NCI-H2227 treated with DMSO at 0.1 percent for 48 hours (cell line): ENCODE data around the gene USP20.
"Not testable (repeated sequence)": the region's sequence is repeated elsewhere in the genome, so short reads cannot be mapped to it uniquely, and the experiment has no call there.

Source experiments
- DNase-seq: peaks from one replicate; lab custom pipeline; 2025; lab: John Stamatoyannopoulos, UW

USP20 gene

DNA sequence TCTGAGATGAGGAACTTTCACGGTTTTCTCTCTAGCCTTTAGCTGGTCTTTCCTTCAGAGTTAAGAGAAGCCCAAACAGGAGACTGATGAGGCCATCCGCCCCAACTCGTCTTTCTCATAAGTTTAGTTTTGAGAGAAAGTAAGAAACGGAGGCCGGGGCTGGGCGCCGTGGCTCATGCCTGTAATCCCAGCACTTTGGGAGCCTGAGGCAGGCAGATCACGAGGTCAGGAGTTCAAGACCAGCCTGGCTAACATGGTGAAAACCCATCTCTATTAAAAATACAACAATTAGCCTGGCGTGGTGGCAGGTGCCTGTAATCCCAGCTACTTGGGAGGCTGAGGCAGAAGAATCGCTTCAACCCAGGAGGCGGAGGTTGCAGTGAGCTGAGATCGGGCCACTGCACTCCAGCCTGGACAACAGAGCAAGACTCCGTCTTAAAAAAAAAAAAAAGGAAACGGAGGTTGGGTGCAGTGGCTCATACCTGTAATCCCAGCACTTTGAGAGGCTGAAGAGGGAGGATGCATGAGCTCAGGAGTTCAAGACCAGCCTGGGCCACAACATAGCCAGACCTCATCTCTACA lies 55.6 kb downstream of the USP20 start:
- DNase-seq: not testable (repeated sequence)

DNA sequence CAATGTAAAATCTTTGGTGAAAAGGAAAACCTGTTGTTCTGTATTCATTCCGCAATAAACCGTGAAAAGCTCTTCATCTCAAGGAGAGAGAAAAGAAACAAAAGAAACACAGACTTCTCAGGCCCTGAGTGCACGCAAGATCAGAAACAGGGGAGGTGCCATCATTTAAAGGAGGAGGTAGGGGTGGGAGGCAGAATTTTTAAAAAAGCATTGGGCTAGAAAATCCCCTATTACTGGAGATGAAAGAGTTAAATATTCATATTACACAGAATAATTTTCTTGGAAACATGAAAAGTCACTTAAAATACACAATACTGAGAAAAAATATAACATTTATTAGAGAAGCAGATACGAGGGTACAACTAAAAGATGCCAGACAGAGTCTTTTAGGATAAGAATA lies 56.3 kb downstream of the USP20 start:
- no peak for DNase-seq

DNA sequence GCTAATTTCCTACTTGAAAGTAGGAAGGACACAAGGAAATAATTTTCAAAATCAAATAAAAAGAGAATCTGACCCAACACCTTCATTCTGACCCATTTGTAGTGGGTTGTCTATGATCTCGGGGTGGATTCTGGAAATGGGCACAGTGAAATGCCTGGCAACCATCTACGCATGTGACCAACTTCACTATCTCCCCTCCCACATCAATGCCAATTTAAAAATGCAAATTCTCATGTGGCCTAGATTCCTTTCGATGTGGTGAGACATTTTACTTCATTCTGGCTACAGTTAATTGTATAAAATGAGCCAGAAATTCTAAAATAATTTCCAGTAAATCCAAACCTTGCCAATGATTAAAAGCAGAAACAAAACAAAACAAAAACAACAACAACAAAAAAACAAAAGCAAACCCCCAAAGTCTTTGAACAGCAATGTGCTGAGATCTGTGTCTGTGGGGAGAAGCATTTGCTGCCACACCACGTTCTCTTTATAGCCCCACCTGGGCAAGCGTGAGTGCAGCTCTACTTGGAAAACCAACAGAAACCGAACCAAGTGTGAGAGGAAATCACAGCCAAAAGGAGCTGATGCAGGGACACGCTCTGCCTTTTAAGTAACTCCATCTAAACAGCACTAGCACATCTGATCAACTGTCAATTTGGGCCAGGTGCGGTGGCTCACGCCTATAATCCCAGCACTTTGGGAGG lies 59.0 kb downstream of the USP20 start:
- DNase-seq: no peak

DNA sequence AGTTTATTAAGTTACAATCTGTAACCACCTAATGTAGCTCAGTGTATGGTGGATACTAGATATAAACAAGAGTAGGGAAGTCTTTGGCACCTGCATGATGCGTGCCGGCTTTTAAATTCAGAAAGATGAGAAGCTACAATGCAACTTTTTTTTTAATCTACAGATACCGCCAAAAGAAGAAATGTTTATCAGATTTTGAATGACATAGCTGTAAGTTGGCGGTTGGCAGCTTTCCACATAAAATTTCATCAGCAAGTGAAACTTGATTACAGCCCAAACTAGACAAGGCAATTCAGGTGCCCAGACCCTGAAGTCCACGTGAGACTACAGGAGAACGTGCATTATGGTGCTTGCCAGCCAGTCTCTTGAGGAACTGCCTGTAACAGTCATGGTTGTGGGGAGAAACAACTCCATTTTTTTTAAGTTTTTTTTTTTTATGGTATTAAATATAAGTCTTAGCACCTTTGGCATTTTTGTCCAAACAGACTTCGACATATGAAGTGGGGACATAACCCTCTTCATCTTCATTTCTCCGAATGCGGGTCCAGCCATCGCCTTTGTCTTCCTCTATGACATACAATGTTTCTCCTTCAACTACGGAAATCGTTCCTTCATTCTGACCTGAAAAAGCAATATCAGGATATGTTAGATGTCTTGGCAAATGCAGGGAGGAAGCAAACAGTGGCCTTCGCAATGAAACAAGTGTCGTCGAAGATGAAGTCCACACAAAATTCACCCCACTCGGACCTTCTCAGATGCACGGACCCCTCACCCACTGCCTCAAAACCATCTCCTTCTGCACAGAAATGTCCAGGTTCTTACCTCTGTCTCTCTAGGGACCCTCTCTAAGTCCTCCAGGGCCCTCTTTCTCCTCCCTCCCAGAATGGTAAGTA lies 60.4 kb downstream of the USP20 start:
- no peak for DNase-seq

DNA sequence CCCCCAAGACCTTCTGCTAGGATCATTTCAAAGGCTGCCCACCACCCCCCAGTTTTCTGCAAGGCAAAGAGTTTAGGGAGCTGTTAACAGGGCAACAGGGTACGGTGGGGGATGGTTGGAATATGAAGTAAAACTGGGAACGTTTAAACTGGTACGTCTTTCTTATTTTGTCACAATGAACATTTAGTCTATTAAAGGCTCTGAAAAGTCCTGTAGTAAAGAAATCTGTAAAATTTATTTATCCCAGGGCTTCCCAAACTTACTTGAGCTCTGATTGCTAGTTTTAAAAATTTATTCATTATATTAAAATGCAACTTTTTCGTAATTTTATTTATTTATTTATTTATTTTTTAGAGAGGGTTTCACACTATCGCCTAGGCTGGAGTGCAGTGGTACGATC lies 62.0 kb downstream of the USP20 start:
- DNase-seq: no peak

DNA sequence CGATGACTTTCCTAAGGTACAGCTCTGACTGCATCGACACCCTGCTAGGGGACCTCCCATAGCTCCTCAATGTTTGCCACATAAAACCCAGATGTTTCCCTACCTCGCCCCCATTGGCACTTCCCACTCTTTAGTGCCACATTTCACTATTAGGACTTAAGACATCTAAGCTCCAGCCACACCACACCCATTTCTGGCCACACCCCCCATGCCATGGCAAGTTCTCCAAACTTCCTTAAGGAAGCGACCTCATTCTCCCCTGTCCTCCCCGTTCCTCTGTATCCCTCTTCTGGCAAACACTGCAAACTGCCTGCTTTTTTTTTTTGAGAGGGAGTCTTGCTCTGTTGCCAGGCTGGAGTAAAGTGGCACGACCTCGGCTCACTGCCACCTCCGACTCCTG lies 62.9 kb downstream of the USP20 start:
- no peak for DNase-seq

DNA sequence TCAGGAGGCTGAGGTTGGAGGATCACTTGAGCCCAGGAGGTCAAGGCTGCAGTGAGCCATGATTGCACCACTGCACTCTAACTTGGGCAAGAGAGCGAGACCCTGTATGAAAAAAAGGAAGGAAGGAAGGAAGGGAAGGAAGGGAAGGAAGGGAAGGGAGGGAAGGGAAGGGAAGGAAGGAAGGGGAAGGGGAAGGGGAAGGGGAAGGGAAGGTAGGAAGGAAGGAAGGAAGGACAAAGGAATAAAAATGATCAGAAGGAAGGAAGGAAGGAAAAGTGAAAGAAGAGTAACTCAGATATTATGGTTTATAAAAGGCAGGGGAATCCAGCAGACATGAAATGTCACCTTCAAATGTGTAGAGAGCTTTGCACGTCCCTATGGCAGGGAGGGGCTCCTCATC lies 64.4 kb downstream of the USP20 start:
- no peak for DNase-seq

DNA sequence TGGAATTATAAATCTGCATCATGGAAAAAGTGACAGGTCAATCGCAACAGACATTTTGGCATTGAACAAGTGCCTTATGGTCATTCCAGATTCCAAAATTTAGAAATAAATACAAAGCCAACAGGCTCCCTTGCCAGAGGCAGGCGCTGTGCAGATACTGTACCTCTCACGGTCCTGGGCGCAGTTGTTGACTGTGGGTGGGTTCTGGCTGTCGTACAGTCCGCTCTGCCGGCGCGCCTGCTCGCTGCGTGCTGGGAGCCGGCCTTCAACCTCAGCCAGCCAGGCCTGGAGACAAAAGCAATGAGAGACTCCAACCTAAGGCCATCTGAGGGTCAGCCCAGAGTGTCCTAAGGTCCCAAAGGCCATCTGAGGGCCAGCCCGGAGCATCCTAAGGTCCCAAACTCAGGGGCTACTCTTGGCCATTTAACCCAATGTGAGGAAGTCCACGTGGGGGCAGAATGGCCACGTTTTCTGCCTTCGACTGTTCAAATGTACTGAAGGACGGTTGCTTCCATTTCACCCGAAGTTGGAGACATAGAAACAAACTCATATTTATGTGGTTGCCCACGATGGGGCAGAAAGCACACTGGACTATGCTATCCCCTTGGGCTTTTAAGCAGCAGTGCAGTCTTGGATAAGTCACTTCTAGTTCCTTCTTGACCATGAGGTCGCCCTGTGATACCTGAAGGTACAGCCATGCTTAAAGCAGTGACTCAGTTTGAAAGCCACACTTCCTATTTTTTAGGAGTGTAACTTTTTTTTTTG lies 65.2 kb downstream of the USP20 start:
- DNase-seq: no peak

DNA sequence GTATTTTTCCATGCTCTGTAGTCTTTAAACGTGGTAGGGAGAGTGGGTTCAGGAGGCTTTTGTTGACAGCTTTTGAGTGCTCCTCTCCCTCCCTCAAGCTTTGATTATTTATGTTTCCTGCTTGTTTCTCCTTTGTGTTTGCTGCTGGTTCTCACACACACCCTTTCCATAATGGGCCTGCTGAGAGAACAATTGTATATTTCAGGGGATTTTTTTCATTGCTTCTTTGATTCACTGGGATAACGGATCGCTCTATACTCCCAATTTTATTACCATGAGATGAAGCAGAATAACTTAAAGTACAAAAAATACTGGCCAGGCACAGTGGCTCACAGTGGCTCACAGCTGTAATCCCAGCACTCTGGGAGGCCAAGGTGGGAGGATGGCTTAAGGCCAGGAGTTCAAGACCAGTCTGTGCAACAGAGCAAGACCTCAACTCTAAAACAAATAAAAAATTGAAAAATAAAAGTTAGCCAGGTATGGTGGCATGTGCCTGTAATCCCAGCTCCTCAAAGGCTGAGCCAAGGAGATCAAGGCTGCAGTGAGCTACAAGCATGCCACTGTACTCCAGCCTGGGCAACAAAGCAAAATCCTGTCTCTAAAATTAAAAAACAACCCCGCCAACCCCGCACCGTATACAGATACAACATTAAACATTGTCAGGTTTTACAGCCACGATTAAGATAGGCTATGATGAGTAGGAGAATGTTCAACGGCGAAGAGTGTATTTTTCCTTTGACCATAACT lies 66.9 kb downstream of the USP20 start:
- peak; percentile 16 for DNase-seq

DNA sequence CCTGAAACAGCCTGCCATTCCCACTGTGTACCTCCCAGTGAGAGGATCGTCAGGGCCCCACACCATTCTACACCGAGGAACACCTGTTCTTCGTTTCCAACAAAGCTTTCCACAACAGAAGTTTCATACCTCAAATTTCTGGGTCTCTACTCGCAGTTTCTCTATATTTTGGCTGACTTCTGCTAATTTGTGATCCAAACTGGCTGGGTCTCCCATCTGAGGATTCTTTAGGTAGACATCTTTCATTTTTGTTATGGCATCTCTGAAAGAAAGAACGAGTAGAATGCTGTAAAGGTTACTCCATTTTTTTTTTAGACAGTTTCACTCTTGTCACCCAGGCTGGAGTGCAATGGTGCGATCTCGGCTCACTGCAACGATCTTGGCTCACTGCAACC lies 67.5 kb downstream of the USP20 start:
- no peak for DNase-seq

DNA sequence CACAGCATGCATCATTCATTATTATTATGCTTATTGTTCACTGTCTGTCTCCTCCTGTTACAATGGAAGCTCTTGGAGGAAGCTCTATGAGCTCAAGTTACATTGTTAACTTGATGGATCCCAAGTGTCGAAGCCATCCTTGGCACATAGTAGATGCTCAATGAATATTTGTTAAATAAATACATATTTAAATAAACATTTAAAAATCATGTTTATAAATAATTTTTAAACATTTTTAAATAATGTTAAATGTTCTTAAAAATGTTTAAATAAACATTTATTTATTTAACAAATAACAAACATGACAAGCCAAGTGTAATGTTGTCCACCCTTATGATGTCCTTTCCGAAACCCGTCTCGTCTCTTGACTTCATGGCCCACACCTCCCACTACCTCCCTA lies 69.5 kb downstream of the USP20 start:
- no peak for DNase-seq

DNA sequence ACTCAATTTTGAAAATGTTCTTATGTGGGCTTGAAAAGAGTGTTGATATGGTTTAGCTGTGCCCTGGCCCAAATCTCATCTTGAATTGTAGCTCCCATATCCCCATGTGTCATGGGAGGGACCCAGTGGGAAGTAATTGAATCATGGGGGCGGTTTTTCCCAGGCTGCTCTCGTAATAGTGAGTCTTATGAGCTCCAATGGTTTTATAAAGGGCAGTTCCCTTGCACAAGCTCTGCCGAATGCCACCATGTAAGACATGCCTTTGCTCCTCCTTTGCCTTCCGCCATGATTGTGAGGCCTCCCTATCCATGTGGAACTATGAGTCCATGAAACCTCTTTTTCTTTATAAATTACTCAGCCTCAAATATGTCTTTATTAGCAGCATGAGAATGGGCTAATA lies 71.0 kb downstream of the USP20 start:
- no peak for DNase-seq

DNA sequence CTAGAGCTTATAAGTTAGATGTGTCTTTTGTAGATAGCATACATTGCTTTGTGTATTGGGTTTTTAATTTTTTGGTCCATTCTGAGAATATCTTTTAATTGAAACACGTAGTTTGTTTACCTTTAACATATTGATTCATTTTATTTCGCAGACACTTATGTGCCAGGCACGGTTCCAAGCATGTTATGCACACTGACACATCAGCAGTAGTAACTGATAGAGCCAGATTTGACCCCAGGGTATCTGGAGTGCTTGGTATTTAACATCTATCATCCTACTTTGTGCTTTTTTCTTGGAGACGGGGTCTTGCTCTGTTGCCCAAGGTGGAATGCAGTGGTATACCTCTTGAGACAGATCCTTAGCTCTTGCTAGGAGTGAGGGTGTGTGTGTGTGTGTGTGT lies 71.9 kb downstream of the USP20 start:
- no peak for DNase-seq

DNA sequence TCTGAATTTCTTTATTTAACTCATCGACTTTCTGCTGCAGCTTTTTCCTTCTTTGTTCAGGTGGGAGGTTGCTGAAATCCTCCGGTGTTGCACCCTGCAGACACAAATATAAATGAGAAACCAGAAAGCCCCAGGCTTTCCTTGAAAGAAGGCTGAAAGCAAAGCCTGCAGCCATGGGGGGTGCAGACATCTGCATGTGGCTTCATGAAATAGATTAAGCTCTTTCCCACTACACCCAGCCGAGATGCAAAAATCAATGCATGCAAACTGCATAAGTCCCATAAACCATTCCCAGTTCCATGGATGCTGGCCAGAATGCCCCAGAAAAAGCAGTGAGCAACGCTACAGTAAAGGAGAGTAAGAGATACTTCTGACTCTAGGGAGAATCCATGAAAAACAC lies 73.6 kb downstream of the USP20 start:
- no peak for DNase-seq

DNA sequence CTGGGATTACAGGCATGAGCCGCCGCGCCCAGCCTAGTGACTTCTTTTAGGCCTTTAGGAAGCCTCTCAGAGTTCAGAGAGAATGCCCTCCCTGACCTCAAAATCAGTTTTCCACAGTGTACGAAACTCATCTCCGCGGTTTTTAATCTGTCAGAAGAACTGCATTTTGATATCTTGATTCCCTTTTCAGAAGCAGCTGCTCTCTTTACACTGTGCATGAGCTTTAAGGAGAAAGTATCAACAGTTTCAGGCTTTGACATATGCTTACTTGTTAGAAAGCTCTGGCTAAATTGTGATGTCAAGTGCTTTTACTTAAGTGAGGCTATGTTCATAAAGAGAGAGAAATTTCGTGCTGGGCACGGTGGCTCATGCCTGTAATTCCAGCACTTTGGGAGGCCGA lies 74.6 kb downstream of the USP20 start:
- no peak for DNase-seq

DNA sequence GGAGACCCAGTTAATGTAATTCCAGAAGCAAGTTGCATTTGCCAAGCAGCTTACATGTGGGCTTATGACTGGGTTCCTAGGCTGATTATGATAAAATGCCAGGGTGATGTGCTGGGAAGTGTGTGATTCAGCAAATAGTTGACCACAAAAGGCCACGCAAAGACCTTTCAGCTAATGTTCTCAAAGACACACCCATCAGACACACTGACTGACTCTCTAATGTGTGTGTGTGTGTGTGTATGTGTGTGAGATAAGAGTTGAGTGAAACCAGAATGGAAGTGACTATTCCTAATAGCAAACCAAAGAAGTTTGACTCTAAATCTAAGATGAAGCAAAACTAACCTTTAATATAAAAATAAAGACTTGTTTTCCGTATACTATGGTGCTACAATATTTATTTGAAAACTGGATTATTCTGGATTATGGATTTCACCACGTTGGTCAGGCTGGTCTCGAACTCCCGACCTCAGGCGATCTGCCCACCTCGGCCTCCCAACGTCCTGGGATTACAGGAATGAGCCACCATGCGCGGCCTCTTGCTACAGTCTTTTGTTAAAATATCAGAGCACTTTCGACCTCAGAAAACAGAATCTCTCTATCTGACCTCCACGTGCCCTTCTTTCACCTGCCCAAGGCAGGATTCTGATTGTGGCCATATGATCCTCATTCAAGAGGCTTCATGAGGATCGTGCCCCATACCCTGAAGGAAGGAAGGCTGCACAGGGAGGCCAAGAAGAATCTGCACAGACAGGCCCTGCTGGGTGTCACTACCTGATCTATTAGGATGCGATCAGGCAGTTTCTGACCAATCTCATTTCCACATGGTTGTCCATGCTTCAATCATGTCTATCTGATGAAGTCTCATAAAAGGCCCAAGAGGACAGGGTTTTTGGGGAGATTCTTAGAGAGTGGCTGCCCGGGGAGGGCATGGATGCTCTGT lies 75.6 kb downstream of the USP20 start:
- no peak for DNase-seq

DNA sequence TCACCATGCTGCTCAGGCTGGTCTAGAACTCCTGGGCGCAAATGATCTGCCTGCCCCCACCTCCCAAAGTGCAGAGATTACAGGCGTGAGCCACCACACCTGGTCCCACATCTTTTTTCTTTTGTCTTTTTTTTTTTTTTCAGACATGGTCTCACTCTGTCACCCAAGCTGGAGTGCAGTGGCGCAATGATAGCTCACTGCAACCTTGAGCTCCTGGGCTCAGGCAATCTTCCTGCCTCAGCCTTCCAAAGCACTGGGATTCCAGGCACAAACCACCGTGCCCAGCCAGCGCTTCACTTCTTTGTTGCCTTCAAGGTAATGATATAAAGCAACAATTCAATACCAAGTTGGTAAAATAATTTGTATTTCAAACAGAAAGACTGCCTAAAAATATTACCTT lies 78.8 kb downstream of the USP20 start:
- DNase-seq: no peak

DNA sequence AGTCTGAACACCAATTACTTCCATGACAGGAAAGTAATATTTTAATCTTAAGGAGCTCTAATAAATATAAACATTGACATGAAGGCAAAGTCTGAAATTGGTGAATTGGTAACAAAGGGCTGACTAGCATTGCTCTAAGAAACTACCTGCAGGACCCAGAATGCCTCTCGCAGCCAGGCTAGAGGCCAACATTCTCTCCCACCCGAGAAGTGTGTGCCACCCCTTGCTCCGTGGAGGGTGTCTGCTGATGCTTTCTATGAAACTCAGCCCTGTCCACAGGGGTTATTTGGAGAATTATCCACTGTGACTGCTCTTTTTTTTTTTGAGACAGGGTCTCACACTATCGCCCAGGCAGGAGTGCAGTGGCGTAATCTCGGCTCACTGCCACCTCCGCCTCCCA lies 81.4 kb downstream of the USP20 start:
- DNase-seq: no peak

DNA sequence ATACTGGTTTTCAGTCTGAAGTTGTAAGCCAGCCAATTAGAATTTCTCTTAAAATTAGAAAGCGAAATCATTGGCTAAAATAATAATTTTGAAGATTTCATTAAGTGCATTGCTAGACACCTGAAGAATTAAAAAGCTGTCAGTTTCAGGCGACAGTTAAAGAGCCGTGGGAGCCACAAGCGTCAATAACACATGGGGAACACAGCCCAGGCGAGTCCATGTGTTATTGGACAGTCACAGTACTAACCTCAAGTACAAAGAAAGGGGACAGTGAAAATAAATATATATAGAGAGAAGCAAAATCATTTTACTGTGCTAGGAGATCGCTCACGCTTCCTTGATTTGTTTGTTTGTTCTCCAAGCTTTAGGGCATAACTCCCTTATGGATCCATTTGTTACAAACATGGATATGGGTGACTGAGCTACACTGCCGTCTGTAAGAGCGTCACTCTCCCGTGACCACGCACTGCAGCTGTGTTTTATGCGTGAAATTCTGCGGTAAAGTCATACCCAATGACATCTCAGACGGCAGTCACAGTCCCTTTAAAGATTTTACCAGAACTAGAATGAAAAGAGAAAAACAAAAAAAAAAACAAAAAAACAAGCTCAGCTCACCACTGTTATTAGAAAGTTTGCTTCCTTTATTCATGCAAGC lies 83.2 kb downstream of the USP20 start:
- DNase-seq: no peak

DNA sequence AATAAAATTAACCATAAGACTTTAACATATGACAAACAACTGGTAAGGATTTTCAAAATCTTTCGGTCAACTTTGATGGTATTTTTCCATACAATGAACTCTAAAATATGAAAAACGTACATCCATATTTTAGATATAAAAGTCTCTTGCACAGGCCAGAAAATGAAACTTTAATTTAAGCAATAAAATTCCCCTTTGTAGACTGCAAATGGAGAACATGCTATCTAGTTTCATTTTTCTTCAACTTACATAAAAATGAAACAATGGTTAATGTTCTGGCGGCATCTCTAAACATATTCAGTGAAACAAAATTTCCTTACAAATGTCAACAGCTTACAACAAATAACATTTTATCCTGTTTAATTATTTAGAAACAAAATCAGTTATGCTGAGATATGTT lies 84.0 kb downstream of the USP20 start:
- DNase-seq: no peak
